ENCODE results near the gene CYP2J2. TPM values are rescaled to one million over a fixed set of nuclear protein-coding genes. Genes with fewer than 3 reads are reported as not detected.

CYP2J2 gene
- polyA plus RNA-seq, 4 donors = 15.4 to 87.4 (median 36.3) TPM

GRCh38 chr1:59846209-59846894, 80.2 kb downstream of the CYP2J2 start:
- Histone ChIP-seq H3K36me3 (ENCODE audit: control insufficient read depth in 3 of 3, insufficient read depth in 2 of 3, low read depth in 1 of 3, low read length in 3 of 3) (peaks cover 0 to 5% (median 0%) of the 10 kb centered on the region in 3 donors), H3K4me3 (ENCODE audit: low read depth in 1 of 3, low read length in 3 of 3) (no peak overlapping the region), H3K4me1 (ENCODE audit: control insufficient read depth in 3 of 3, insufficient read depth in 2 of 3, low read depth in 1 of 3, low read length in 2 of 3) (no peaks in the 10 kb centered on the region), H3K27me3 (ENCODE audit: control insufficient read depth in 3 of 3, insufficient read depth in 3 of 3, low read length in 3 of 3) (no peaks in the 10 kb centered on the region), H3K9me3 (ENCODE audit: control insufficient read depth in 2 of 2, insufficient read depth in 1 of 2, low read depth in 1 of 2, low read length in 1 of 2) (no peaks in the 10 kb centered on the region), H3K27ac (ENCODE audit: low read depth in 1 of 3, low read length in 2 of 3) (no peak overlapping the region)
- DNase-seq = no peak
- WGBS, 3 donors = 92 to 97% (median 96%) methylated on average over 3 of the region's 3 CpGs
- FAIRE-seq = no peak

DNA sequence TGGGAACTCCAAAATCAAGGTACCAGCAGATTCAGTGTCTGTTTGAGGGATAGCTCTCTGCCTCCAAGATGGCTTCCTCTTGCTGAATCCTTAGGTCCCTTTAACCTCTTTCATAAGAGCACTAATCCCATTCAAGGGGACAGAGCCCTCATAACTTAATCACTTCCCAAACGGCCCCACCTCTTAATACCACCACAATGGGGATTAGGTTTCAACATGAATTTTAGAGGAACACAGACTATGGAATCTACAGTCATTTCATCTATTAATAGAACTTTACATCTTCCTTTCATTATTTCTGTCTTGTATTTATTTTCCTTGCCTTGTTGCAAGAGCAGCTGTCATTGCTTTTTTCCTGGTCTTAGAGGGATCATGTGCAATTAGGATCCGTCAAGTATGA, 81.5 kb downstream of the CYP2J2 start:
- Histone ChIP-seq H3K27me3 (ENCODE audit: control insufficient read depth in 3 of 3, insufficient read depth in 3 of 3, low read length in 3 of 3) (no peaks in the 10 kb centered on the region), H3K4me1 (ENCODE audit: control insufficient read depth in 3 of 3, insufficient read depth in 2 of 3, low read depth in 1 of 3, low read length in 2 of 3) (no peaks in the 10 kb centered on the region), H3K9me3 (ENCODE audit: control insufficient read depth in 2 of 2, insufficient read depth in 1 of 2, low read depth in 1 of 2, low read length in 1 of 2) (no peaks in the 10 kb centered on the region), H3K36me3 (ENCODE audit: control insufficient read depth in 3 of 3, insufficient read depth in 2 of 3, low read depth in 1 of 3, low read length in 3 of 3) (peaks cover 0 to 5% (median 0%) of the 10 kb centered on the region in 3 donors), H3K27ac (ENCODE audit: low read depth in 1 of 3, low read length in 2 of 3) (no peak overlapping the region), H3K4me3 (ENCODE audit: low read depth in 1 of 3, low read length in 3 of 3) (no peak overlapping the region)
- DNase-seq = no peak
- no peak for FAIRE-seq
- 76 to 80% (median 76%) methylated on average over 2 of the region's 2 CpGs for WGBS, 3 donors

Other genes starting within 250 kb of the CYP2J2 start
- gene HOOK1, start 111.8 kb downstream of the CYP2J2 start, polyA plus RNA-seq = 10 to 100 TPM in 3 of 4 donors, 1 to 10 TPM in 1; 7.8 to 38.9 (median 12.8) TPM
- gene C1orf87, start 147.0 kb upstream of the CYP2J2 start, polyA plus RNA-seq = not detected

Data from small intestine (tissue), 7 donors.